ENCODE measurements around the gene JPH2.
"Not testable (repeated sequence)": the region's sequence is repeated elsewhere in the genome, so short reads cannot be mapped to it uniquely, and the experiment has no call there.

The JPH2 gene

GRCh38 chr20:44157061-44157460 lies 29.9 kb downstream of the JPH2 start:
- DNase-seq: no peak

DNA sequence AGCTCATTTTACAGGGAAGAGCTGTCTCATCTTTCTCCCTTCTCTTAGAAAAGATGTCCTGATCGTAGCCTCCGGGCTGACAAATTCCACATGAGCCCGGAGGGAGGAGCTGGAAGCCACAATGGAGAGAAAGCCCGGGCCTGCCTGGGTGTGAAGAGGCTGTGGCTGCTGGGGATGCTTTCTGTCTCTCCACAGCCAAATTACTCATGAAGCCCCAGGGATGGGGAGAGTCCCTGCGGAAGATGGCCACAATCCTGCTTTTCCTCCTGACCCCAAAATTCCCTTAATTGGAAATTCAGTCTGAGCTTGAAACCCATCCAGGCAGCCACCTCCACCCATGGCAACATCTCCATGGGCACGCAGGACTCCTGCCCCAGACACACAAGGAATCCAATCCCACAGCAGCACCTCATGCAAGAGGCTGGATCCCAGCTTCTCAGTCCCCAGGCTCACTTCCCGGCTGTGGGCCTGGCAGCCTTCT lies 32.4 kb downstream of the JPH2 start:
- DNase-seq: no peak

- no peak for DNase-seq
These were observed 33.3 kb downstream of the JPH2 start for GRCh38 chr20:44153636-44154043.

DNA sequence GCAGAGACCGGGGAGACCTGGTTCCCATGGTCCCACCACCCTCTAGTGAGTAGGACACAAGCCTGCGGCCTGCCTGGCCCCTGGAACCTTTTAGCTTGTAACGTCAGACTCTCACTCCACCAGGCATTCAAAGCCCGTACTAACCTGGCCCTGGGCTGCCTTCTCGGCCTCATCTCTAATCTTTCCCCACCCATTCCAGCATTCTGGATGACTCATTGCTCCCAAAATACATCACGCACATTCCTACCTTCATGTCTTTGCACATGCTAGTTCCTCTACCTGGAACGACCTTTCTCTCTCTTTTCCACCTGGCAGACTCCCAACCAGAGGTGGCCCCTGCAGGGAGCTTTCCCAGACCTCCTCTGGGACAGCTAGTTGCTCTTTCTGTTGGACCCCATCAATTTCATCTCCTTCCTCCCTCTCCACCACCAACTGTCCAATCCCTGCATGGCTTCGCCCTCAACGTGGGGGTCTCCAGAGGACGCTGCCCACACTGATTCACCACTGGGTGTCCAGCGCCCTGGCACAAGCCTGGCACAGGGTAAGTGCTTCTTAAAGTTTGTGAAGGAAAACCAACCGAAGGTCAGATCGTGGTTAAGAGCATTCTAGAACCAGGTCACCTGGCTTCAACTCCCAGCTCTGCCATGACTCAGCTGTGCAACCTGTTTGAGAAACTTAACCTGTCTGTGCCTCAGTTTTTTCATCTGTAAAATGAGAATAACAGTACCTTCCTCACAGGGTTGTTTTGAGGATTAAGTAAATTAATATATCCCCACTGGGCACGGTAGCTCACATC lies 35.2 kb downstream of the JPH2 start:
- no peak for DNase-seq

DNA sequence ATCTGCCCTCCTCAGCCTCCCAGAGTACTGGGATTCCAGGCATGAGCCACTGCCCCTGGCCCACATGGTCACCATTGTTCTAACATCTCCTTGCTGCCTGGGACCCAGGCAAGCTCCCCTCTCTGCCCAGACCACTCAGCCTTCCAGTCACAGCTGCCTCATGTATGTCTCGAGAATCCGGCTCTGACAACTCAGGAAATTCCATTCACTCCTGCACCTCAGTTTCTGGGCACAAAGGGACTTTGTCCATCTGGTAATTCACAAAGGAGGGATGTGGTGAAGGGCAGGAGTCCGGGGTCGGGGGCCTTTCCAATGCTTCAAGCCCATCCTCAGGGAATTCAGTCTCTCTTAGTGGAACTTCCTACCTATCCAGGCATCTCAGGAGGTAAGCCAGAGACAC lies 40.7 kb downstream of the JPH2 start:
- no peak for DNase-seq

DNA sequence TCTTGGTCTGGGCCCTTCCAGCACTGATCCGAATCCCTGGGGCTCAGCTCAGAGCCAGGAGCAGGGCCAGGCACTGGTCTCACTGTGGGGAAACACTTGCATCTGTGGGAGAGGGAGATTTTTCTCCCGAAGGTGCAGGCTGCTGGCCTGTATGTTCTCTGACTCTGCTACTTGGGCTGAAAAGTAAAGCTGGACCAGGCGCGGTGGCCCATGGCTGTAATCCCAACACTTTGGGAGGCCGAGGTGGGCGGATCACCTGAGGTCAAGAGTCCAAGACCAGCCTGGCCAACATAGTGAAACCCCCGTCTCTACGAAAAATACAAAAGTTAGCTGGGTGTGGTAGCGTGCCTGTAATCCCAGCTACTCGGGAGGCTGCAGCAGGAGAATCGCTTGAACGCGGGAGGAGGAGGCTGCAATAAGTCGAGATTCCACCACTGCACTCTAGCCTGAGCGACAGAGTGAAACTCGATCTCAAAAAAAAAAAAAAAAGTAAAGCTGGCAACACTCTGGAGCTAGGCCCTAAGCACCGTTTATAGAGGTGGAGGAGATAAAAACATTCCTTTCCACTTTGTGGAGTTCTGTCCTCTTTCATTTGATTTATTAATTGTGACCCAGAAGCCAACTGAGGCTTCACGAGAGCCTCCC lies 41.7 kb downstream of the JPH2 start:
- DNase-seq: no peak

- DNase-seq: no peak
These were observed 43.1 kb downstream of the JPH2 start for GRCh38 chr20:44143936-44144335.

DNA sequence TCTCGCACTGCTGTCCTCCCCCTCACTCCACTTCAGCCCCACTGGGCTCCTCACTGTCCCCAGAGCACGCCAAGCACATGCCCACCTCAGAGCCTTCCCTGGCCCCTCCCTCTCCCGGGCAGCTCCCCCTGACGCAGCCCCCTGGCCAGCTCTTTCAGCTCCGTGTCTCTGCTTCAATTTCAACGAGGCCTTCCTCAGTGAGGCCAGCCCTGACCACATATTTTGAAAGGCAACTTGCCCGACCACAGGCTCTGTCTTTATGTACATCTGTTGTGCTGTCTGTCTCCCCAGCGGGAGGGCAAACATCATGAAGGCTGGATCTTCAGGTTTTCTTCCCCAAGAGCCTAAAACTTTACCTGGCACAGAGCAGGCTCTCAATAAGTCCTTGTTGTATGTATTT lies 44.6 kb downstream of the JPH2 start:
- no peak for DNase-seq

- no peak for DNase-seq
These were observed 45.1 kb downstream of the JPH2 start for GRCh38 chr20:44141873-44142272.

GRCh38 chr20:44138867-44139266 lies 48.1 kb downstream of the JPH2 start:
- DNase-seq: no peak

DNA sequence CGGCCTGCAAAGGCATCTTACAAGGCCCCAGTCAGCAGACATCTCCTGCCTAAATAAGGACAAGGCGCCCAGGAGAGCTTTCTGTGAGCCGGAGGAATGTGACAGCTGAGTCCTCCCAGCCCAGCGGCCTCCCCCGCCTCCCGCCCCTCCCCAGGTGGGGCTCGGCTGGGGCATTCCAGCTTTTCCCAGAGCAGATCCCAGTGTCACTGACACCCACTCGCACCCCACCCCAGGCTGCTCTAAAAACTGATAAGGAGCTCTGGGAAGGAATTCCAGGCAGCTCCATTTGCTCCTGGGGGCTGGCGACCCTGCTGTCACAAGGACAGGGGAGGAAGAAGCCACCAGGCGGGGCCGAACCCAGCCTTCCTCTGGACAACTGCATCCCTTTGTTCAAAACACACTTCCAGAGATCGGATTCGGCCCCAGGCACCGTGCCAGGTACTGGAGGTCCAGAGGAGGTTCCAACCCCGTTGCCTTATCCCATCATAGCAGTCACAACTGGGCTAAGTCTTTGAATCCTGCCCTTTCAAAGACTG lies 49.7 kb downstream of the JPH2 start:
- no peak for DNase-seq

- no peak for DNase-seq
These were observed 50.3 kb downstream of the JPH2 start for GRCh38 chr20:44136579-44137265.

- DNase-seq: no peak
These were observed 51.4 kb downstream of the JPH2 start for GRCh38 chr20:44135417-44136204.

DNA sequence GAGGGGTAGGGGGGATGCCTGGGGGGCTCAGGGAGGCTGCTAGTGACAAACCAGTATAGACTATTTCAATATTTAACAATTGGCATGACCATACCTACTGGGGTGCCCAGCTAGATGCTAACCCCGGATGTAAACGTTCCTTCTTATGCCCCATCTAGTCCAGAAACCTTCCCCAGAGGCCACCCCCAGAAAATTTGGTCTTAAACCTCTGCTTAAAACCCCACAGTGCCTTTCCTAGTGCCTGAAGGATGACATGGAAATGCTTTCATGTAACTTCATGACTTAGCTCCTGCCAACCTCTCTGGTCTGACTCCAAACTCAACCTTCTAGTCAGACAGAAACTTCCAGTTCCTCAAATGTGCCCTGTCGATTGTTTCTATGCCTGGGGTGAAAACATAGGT lies 52.0 kb downstream of the JPH2 start:
- no peak for DNase-seq

DNA sequence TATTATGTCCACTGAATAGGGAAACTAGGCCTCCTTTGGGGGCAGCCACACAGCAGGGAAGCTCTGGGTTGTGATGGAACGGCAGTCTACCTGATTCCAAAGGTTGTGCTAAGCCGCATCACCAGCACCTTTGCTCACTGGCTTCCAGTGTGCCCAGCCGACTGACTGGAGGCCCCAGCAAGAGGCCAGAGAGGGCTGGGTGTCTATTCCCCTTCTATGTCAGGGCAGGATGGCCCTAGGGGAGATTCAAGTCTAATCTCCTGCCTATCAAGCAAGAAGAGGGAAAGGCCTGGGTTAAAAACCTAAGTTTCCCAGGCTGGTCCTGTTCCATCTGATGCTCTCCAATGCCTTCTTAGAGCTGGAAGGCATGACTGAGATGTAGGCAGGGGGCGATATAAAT lies 53.6 kb downstream of the JPH2 start:
- no peak for DNase-seq

DNA sequence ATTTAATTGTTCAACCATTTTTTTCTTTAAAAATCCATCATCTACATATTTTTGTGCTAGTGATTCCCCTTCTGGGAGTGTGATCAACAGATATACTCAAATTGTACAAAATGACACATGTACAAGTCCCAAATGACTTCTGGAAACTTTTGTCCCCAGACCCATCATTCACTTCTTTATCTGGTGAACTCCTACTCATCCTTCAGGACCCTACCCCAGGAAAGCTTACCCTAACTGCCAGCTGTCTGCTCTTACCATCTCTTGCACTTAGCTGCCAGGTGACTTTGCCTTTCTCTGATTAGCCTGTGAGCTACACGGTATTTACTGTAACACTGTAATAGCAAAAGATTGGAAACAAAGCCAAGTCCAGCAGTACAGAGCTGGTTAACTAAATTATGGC lies 55.3 kb downstream of the JPH2 start:
- DNase-seq: no peak

DNA sequence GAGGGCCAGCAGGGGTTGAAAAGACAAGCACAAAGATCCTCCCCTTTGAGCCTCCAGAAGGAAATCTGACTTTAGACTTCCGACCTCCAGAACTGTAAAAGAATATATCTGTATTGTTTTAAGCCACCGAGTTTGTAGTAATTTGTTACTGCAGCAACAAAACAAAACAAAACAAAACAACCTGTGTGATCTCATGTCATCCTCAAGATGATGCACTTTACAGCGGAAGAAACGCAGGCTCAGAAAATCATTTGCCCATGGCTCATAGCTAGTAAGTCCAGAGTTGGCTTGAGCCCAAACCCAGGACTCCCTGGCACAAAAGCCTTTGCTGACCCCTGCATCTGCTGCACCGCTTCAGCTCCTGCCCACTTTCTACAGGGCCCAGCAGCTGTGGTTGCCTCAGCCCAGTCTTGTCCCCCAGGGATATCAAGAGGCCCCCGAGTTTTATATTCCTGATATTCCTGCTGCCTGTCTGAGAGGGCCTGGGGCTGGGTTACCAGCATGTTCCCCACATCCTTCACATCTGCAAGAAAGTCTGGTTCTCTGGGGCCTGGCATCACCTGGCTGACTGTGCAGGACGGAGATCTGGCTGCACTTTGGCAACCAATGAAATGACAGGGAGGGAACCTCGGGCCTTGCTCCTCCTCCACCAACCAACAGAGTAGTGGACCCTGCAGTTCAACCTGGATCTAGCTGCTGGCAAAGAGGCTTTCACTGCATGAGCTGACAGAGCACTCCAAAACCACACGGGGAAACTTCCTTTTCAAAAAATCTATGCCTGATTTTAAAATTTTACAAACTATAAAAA lies 56.9 kb downstream of the JPH2 start:
- DNase-seq: no peak

DNA sequence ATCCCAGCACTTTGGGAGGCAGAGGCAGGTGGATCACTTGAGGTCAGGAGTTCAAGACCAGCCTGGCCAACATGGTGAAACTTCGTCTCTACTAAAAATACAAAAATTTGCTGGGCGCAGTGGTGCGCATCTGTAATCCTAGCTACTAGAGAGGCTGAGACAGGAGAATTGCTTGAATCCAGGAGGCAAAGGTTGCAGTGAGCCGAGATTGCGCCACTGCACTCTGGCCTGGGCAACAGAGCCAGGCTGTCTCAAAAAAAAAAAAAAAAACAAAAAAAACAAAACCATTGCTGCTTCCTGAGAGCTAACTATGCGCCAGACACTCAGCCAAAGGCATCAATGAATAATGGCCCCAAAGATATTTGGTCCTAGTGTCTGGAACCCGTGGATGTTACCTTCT lies 57.7 kb downstream of the JPH2 start:
- DNase-seq: not testable (repeated sequence)

DNA sequence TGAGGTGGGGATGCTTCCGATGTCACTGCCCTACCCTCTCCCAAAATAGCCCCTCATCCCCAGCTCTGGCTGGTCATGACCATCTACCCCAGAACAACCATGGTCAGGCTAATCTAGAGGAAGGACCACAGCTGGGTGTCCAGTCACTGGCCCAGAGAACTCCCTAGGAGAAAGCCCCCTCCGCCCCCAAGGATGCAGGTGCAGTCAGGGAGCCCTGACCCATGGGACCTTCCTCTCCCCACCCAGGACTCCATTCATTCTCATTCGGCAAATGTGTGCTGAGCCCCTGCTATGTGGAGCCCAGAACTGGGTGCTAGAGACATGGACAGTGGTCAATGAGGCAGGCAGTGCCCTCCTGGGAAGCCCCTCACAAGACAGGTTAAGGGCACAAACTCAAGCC lies 60.5 kb downstream of the JPH2 start:
- no peak for DNase-seq

GRCh38 chr20:44125332-44126127 lies 61.5 kb downstream of the JPH2 start:
- DNase-seq: no peak

All from activated gamma-delta T cell (primary cell).